ENCODE data around the gene CCDC33.

Gene CCDC33

DNA sequence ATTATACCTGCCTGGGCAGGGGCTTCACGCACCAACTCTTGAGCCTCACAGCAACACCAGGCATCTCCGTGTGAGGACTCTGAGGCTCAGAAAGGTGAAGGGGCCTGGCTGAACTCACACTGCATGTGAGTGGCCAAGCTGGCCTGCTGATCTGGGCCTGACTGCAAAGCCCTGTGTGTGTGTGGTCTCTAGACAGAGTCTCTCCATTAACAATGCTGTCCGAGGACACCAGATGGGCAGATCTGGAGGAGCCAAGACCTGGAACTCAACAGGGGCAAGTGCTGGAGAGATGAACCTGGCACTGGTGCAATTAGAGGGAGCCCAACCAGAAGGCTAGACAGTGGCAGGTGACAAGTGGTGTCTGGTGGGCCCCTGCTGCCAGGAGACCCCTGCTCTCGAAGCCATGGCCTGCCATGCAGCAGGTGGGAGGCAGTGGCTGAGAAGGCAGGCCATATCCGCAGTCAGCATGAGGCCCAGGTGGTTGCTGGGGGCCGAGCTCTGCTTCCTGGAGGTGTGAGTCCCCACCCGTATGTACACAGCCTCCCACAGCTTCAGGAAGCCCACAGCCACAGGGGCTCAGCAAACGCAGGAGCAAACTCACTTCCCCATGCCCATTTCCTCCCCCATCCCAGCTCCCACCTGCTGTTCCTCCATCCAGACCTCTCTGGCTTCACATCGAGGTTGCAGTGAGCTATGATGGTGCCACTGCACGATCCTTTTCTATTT is 92.4 kb downstream of the CCDC33 start:
- no peak for DNase-seq (ENCODE audit: low read depth, low spot score)
- TF ChIP-seq, protein P1, sequence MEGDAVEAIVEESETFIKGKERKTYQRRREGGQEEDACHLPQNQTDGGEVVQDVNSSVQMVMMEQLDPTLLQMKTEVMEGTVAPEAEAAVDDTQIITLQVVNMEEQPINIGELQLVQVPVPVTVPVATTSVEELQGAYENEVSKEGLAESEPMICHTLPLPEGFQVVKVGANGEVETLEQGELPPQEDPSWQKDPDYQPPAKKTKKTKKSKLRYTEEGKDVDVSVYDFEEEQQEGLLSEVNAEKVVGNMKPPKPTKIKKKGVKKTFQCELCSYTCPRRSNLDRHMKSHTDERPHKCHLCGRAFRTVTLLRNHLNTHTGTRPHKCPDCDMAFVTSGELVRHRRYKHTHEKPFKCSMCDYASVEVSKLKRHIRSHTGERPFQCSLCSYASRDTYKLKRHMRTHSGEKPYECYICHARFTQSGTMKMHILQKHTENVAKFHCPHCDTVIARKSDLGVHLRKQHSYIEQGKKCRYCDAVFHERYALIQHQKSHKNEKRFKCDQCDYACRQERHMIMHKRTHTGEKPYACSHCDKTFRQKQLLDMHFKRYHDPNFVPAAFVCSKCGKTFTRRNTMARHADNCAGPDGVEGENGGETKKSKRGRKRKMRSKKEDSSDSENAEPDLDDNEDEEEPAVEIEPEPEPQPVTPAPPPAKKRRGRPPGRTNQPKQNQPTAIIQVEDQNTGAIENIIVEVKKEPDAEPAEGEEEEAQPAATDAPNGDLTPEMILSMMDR (IDR thresholded peaks at IDR 0.05; ENCODE audit: low read depth, low read length), result no peak
- in situ Hi-C loops (cut with HindIII; ENCODE audit: low sequenced_read_pairs), result no loop called here
- no peak overlapping the region for H3K4me3 ChIP-seq (ENCODE audit: low read depth, low read length)

DNA sequence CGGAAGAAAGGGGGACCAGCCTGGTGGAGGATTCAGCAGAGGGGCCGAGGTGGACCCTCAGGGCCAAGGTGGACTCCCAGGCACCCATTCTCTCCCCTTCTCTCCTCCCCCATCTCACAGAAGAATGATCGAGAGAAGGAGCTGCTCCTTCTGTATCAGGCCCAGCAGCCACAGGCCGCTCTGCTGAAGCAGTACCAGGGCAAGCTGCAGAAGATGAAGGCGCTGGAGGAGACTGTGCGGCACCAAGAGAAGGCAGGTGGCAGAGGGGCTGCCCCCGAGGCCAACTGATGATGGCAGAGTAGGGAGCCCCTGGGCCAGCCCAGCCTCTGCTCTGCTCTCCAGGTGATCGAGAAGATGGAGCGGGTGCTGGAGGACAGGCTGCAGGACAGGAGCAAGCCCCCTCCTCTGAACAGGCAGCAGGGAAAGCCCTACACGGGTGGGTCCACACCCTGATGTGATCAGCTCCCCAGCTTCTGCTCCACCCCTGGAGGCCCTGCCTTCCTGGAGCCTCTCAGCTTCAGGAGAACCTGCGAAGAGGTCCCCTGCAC is 94.8 kb downstream of the CCDC33 start:
- TF ChIP-seq, protein P1 (IDR thresholded peaks at IDR 0.05; ENCODE audit: low read depth, low read length), result no peak
- no peak for DNase-seq (ENCODE audit: low read depth, low spot score)
- in situ Hi-C loops (cut with HindIII; ENCODE audit: low sequenced_read_pairs), result no loop called here
- no peak overlapping the region for H3K4me3 ChIP-seq (ENCODE audit: low read depth, low read length)

DNA sequence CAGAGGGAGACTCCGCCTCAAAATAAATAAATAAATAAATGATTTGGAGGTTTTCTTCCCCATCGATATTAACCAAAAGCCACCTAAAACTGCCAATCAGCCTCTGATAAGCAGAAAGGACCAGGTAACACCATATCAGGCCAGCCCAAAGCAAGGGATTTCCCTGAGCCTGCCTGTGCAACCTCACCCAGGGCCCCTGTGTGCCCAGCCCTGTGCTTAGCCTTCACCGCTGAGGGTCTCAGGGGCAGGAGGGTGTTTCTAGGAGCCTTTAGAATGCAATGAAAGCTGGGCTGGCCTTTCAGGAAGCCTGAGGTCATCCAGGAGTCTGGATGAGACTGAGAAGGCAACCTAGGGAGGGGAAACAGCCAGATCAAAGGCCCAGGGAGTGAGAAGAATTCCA is 95.9 kb downstream of the CCDC33 start:
- TF ChIP-seq, protein P1 (IDR thresholded peaks at IDR 0.05; ENCODE audit: low read depth, low read length), result no peak
- in situ Hi-C loops (cut with HindIII; ENCODE audit: low sequenced_read_pairs), result no loop called here

DNA sequence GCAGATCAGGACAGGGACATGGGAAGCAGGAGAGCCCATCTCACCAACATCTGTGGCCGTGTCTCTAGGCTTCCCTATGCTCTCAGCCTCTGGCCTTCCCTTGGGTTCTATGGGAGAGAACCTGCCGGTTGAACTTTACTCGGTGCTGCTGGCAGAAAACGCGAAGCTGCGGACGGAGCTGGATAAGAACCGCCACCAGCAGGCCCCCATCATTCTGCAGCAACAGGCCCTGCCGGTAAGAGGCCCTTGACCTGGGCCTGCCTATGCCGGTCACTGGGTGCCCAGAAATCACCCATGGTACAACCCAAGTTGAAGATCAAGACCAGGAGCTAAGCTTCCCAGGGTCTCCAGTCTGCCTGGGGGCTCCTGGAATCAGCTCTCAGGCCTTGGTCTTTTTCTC is 96.5 kb downstream of the CCDC33 start:
- DNase-seq (ENCODE audit: low read depth, low spot score), result no peak
- TF ChIP-seq, protein P1 (IDR thresholded peaks at IDR 0.05; ENCODE audit: low read depth, low read length), result no peak
- H3K4me3 ChIP-seq (ENCODE audit: low read depth, low read length), result no peak overlapping the region
- in situ Hi-C loops (cut with HindIII; ENCODE audit: low sequenced_read_pairs), result no loop called here

More for the DNA sequence above, 95.9 kb downstream of the CCDC33 start:
- no peak overlapping the region for H3K4me3 ChIP-seq (ENCODE audit: low read depth, low read length)
- DNase-seq (ENCODE audit: low read depth, low spot score), result no peak

DNA sequence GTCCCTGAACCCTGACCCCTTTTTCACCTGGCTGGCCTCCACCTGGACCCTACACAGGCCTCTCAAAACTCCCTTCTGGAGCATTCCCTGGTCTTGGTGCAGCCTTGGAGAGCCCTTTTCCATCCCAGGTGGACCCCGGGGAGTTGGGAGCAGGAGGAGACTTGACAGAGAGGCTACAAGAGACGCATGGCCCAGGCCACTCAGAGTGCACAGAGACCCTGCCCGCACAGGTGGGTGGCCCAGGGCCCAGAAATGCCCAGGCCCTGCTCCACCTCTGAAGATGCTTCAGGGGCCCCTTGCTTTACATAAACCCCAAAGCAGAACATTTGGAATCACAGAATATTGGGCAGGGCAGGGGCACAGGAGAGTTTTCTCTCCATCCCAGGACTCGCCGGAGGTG is 97.0 kb downstream of the CCDC33 start:
- H3K4me3 ChIP-seq (ENCODE audit: low read depth, low read length), result no peak overlapping the region
- in situ Hi-C loops (cut with HindIII; ENCODE audit: low sequenced_read_pairs), result no loop called here
- DNase-seq (ENCODE audit: low read depth, low spot score), result no peak
- TF ChIP-seq, protein P1 (IDR thresholded peaks at IDR 0.05; ENCODE audit: low read depth, low read length), result no peak

DNA sequence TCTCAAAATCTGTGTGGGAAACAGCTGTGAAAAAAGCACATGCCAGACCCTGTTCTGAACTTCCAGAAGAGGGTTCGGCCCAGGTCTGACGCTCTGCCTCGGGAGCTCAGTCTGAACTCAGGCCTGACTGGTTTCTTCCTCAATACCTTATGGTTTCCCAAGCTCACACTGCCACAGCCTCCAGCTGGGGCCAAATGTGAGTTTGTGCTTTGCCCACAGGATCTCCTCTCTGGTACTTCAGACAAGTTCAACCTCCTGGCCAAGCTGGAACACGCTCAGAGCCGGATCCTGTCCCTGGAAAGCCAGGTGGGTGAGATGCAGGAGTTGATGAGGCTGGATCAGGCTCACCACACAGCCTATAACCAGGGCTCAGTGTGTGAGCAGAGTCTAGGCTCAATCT is 97.5 kb downstream of the CCDC33 start:
- TF ChIP-seq, protein P1 (IDR thresholded peaks at IDR 0.05; ENCODE audit: low read depth, low read length), result no peak
- no peak overlapping the region for H3K4me3 ChIP-seq (ENCODE audit: low read depth, low read length)
- in situ Hi-C loops (cut with HindIII; ENCODE audit: low sequenced_read_pairs), result no loop called here
- DNase-seq (ENCODE audit: low read depth, low spot score), result no peak
